Epithelial cell of proximal tubule (primary cell): ENCODE data around the gene SEMA3A. TPM values are rescaled to one million over a fixed set of nuclear protein-coding genes. Genes with fewer than 3 reads are reported as not detected.

Experiments used
- DNase-seq: peaks from one replicate; pipeline ENCODE4 v3.0.0-alpha.2; 2011; ENCODE audit warnings: low read depth
- H3K4me3 ChIP-seq: 2 replicates; pipeline ENCODE4 v1.5.1; 2011; ENCODE audit warnings: low read depth, mild to moderate bottlenecking, low read length
- total RNA-seq: library from RNA; depleted of rRNA; stranded (reverse); fragments of >200 nt; gene quantifications from 2 replicates; pipeline ENCODE4 v1.2.3, GENCODE V29; 2015
- TF ChIP-seq, protein P1 (sequence below): conservative IDR thresholded peaks from 2 replicates; pipeline ENCODE4 v1.5.1; 2012; ENCODE audit warnings: low read depth, mild to moderate bottlenecking, low read length

SEMA3A gene
- total RNA-seq, 1 donor from 2014 or later, result 13.7 TPM

GRCh38 chr7:83957333-83957732 is 237.3 kb downstream of the SEMA3A start:
- no peak for DNase-seq
- TF ChIP-seq, protein P1, sequence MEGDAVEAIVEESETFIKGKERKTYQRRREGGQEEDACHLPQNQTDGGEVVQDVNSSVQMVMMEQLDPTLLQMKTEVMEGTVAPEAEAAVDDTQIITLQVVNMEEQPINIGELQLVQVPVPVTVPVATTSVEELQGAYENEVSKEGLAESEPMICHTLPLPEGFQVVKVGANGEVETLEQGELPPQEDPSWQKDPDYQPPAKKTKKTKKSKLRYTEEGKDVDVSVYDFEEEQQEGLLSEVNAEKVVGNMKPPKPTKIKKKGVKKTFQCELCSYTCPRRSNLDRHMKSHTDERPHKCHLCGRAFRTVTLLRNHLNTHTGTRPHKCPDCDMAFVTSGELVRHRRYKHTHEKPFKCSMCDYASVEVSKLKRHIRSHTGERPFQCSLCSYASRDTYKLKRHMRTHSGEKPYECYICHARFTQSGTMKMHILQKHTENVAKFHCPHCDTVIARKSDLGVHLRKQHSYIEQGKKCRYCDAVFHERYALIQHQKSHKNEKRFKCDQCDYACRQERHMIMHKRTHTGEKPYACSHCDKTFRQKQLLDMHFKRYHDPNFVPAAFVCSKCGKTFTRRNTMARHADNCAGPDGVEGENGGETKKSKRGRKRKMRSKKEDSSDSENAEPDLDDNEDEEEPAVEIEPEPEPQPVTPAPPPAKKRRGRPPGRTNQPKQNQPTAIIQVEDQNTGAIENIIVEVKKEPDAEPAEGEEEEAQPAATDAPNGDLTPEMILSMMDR, result no peak
- H3K4me3 ChIP-seq, result no peak overlapping the region

GRCh38 chr7:83956104-83956503 is 238.5 kb downstream of the SEMA3A start:
- no peak for DNase-seq
- TF ChIP-seq, protein P1, result no peak
- no peak overlapping the region for H3K4me3 ChIP-seq

DNA sequence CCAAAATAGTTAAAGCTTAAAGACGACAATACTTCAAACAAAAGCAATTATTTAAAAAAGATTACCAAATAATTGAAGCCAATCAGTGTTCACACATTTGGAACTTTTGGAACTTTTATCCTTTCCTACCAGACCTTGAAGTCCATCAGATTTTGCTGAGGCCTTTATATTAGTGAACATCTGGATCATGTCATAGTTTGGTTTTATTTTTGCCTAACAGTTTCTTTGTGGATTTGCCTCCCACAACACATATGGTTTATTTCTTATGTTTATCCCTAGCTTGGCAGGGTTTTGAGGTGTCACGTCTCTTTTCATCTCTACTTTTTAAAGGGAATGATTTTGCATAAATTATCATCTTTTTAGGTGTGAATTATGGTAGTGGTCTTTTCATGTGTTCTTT is 242.4 kb downstream of the SEMA3A start:
- TF ChIP-seq, protein P1, result no peak
- DNase-seq, result no peak
- H3K4me3 ChIP-seq, result no peak overlapping the region

- H3K4me3 ChIP-seq, result no peak overlapping the region
- TF ChIP-seq, protein P1, result peak; percentile 82
- no peak for DNase-seq
Observed at GRCh38 chr7:83947260-83947659, 247.3 kb downstream of the SEMA3A start.

- no peak overlapping the region for H3K4me3 ChIP-seq
- TF ChIP-seq, protein P1, result no peak
- DNase-seq, result no peak
Observed at GRCh38 chr7:83946801-83947200, 247.8 kb downstream of the SEMA3A start.

DNA sequence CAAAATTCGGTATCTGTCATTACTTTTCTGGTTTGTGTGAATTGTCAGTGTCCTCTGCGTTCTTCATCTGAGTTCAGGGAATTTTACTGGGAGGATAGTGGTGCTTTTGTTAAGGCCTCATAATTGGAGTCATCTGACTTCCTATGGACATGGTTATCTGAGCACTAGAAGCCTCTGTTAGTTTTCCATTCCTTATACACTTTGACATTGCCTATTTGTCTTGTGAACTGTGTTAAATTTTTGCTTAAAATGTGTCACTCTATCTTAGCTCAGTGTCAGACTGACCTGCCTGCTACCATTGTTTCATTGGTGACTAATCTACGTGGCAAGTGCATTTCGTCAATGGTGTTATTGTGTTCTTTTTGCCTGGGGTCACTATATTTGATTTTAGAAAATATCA is 253.3 kb downstream of the SEMA3A start:
- TF ChIP-seq, protein P1, result no peak
- no peak overlapping the region for H3K4me3 ChIP-seq
- no peak for DNase-seq

- TF ChIP-seq, protein P1, result no peak
- no peak overlapping the region for H3K4me3 ChIP-seq
- no peak for DNase-seq
Observed at GRCh38 chr7:83937930-83938329, 256.7 kb downstream of the SEMA3A start.
